ENCODE data around the gene SYNJ2.
A peak's percentile ranks its signal among the peaks of the same experiment; 100 is the strongest.

The SYNJ2 gene

GRCh38 chr6:158064725-158065251, 83.1 kb downstream of the SYNJ2 start:
- DNase-seq = no peak

GRCh38 chr6:158066136-158066781, 84.6 kb downstream of the SYNJ2 start:
- DNase-seq = no peak

GRCh38 chr6:158067436-158068015, 85.9 kb downstream of the SYNJ2 start:
- no peak for DNase-seq

- no peak for DNase-seq
These were observed 86.7 kb downstream of the SYNJ2 start for GRCh38 chr6:158068156-158068892.

- DNase-seq = peak; percentile 68
These were observed 87.5 kb downstream of the SYNJ2 start for GRCh38 chr6:158068893-158069799.

GRCh38 chr6:158069800-158070195, 88.1 kb downstream of the SYNJ2 start:
- no peak for DNase-seq

- no peak for DNase-seq
These were observed 88.8 kb downstream of the SYNJ2 start for GRCh38 chr6:158070513-158070912.

GRCh38 chr6:158071121-158072082, 89.7 kb downstream of the SYNJ2 start:
- DNase-seq = no peak

- DNase-seq = peak; percentile 86
These were observed 90.5 kb downstream of the SYNJ2 start for GRCh38 chr6:158072083-158072721.

- DNase-seq = no peak
These were observed 92.1 kb downstream of the SYNJ2 start for GRCh38 chr6:158073776-158074175.

GRCh38 chr6:158076548-158076947, 94.9 kb downstream of the SYNJ2 start:
- no peak for DNase-seq

GRCh38 chr6:158077676-158078075, 96.0 kb downstream of the SYNJ2 start:
- DNase-seq = no peak

GRCh38 chr6:158078320-158078719, 96.7 kb downstream of the SYNJ2 start:
- no peak for DNase-seq

- no peak for DNase-seq
These were observed 99.4 kb downstream of the SYNJ2 start for GRCh38 chr6:158080849-158081656.

- no peak for DNase-seq
These were observed 99.9 kb downstream of the SYNJ2 start for GRCh38 chr6:158081657-158081935.

- no peak for DNase-seq
These were observed 102.0 kb downstream of the SYNJ2 start for GRCh38 chr6:158083455-158084325.

GRCh38 chr6:158085261-158086053, 103.8 kb downstream of the SYNJ2 start:
- no peak for DNase-seq

GRCh38 chr6:158086054-158086503, 104.4 kb downstream of the SYNJ2 start:
- DNase-seq = no peak
